ENCODE data around the gene POGK.

DNA sequence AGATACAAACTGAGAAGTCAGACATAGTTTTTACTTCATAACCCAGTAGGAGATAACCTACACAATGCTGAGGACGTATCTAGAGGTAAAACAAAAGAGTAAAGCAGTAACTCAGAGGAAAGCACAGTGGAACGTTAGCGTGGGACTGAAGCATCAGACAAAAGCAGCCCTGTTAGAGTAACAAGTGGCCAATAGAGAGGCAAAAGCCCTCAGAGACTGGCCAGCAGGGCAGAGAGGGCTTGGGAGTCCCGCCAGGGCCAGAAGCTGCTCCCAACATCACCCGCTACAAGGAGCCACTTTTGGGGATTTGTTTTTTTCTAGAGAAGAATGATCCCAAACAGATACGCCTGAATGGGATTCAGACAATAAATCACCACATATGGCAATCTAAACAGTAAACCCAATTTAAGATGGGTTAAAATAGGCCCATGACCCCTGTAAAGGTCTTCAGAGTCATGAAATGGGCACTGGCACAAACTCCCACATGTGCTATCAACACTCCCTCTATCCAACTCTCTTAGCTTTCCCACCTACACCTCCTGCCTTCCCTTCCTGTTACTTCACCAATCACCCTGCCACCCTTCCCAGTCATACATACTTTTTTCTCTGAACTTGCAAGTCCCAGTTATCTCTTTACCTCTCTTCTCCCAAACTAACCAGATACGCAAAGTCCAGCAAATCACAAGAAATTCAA, 19.6 kb downstream of the POGK start:
- TF ChIP-seq ESRRA (IDR thresholded peaks at IDR 0.05; ENCODE audit: borderline replicate concordance, low read depth) (no peak), FOXA3 (CRISPR knock-in tag; conservative IDR thresholded peaks at IDR 0.05 in 1 of 2, IDR thresholded peaks at IDR 0.05 in 1 of 2) (no peak), POLR2A (conservative IDR thresholded peaks at IDR 0.05) (no peak), BCL6 (CRISPR knock-in tag; IDR thresholded peaks at IDR 0.05) (no peak)
